Right lobe of liver (tissue), 4 donors: ENCODE measurements around the gene SERPINA4.

Experiments
- CTCF ChIP-seq, 4 donors: fragments of 200-600 bp in 3 of 4; fragments of 450-650 bp in 1 of 4; IDR thresholded peaks; one replicate each; pipeline versions ENCODE4 v1.5.1 to v1.8.0; 2016 to 2022; ENCODE audit warnings: antibody characterized with exemption in 4 of 4, mild to moderate bottlenecking in 2 of 4
- POLR2A ChIP-seq: fragments of 450-650 bp; IDR thresholded peaks from one replicate; pipeline ENCODE4 v1.6.1; 2017; ENCODE audit warnings: antibody characterized with exemption, mild to moderate bottlenecking
- donor health status: DM: no; HTN: no; CAD: no.
- donor health status: DM: no; HTN: no; CAD: no.
- donor health status: DM: no; HTN: yes; CAD: no.

GRCh38 chr14:94564381-94564780 lies 3.1 kb downstream of the SERPINA4 start:
- TF ChIP-seq CTCF (IDR thresholded peaks at IDR 0.05) (no peak), POLR2A (no peak)
